H1 (cell line): Measurements from ENCODE around the gene KCNMA1. TPM values are rescaled to one million over a fixed set of nuclear protein-coding genes. Genes with fewer than 3 reads are reported as not detected.

Source experiments
- CTCF ChIA-PET: fragments of 300-600 bp; sonication (Branson Sonifier 250); formaldehyde crosslinking; loops from one replicate; lab custom pipeline; 2021; ENCODE audit not compliant: partially characterized antibody; lab: Charles Lee
- POLR2A ChIA-PET: fragments of 300-600 bp; sonication (Branson Sonifier 250); formaldehyde crosslinking; loops from one replicate; lab custom pipeline; 2021; ENCODE audit warnings: inconsistent platforms; ENCODE audit not compliant: partially characterized antibody; lab: Charles Lee
- DNase-seq, 2 experiments: peaks; one replicate each; pipeline versions ENCODE4 v3.0.0 to v3.0.0-alpha.2; 2010 to 2022; ENCODE audit warnings: low spot score in 2 of 2, low read depth in 1 of 2, mixed read lengths in 1 of 2
- FAIRE-seq: peaks from 2 replicates; lab custom pipeline; 2011; peaks lifted over from hg19 to GRCh38; lab: Jason Lieb, UNC
- H2AFZ ChIP-seq: 2 replicates; pipeline ENCODE4 v1.8.1; 2012; ENCODE audit warnings: low read length, inconsistent platforms
- H2AK5ac ChIP-seq: 2 replicates; pipeline ENCODE4 v1.6.1; 2013; ENCODE audit warnings: low read depth, low read length
- H2BK120ac ChIP-seq: replicated peaks from 2 replicates; pipeline ENCODE3; 2013; ENCODE audit warnings: low read depth, low read length, inconsistent platforms
- H2BK12ac ChIP-seq: 2 replicates; pipeline ENCODE4 v1.6.1; 2013; ENCODE audit warnings: low read depth, low read length
- H2BK15ac ChIP-seq: 2 replicates; pipeline ENCODE4 v1.6.1; 2013; ENCODE audit warnings: low read length
- H2BK20ac ChIP-seq: 2 replicates; pipeline ENCODE4 v1.6.1; 2013; ENCODE audit warnings: low read length
- H2BK5ac ChIP-seq: 2 replicates; pipeline ENCODE4 v1.6.1; 2013; ENCODE audit warnings: low read depth, low read length
- H3K14ac ChIP-seq: 2 replicates; pipeline ENCODE4 v1.6.1; 2013; ENCODE audit warnings: inconsistent platforms; ENCODE audit not compliant: insufficient read length
- H3K18ac ChIP-seq: 2 replicates; pipeline ENCODE4 v1.6.1; 2013; ENCODE audit warnings: low read length; ENCODE audit errors: extremely low read depth
- H3K23ac ChIP-seq: 2 replicates; pipeline ENCODE4 v1.6.1; 2013; ENCODE audit warnings: inconsistent platforms; ENCODE audit not compliant: insufficient read length
- H3K23me2 ChIP-seq: 2 replicates; pipeline ENCODE4 v1.6.1; 2013; ENCODE audit warnings: low read depth, low read length
- H3K27ac ChIP-seq: 2 replicates; pipeline ENCODE4 v1.6.1; 2011; ENCODE audit warnings: low read depth, low read length, inconsistent platforms
- H3K27me3 ChIP-seq, 4 experiments: replicated peaks in 1 of 4; 1 replicate in 1 of 4; 2 replicates in 3 of 4; pipeline versions ENCODE4 v1.6.1 to v1.8.1; 2011 to 2013; ENCODE audit warnings: low read length in 3 of 4, mild to moderate bottlenecking in 3 of 4, inconsistent platforms in 2 of 4, mixed read lengths in 2 of 4, moderate library complexity in 1 of 4; ENCODE audit not compliant: control insufficient read depth in 3 of 4, insufficient read depth in 3 of 4; ENCODE audit errors: extremely low read depth in 1 of 4
- H3K36me3 ChIP-seq, 4 experiments: 2 replicates each; pipeline versions ENCODE4 v1.6.1 to v1.8.1; 2011 to 2013; ENCODE audit warnings: mild to moderate bottlenecking in 4 of 4, low read length in 3 of 4, moderate library complexity in 2 of 4, control low read depth in 1 of 4, inconsistent platforms in 1 of 4; ENCODE audit not compliant: insufficient read depth in 4 of 4, control insufficient read depth in 2 of 4
- H3K4ac ChIP-seq: replicated peaks from 2 replicates; pipeline ENCODE3; 2013; ENCODE audit warnings: low read length, low read depth, mixed read lengths, inconsistent platforms; ENCODE audit not compliant: insufficient read length
- H3K4me1 ChIP-seq, 4 experiments: replicated peaks in 1 of 4; 1 replicate in 1 of 4; 2 replicates in 3 of 4; pipeline versions ENCODE4 v1.6.1 to v1.8.1; 2011 to 2013; ENCODE audit warnings: low read length in 3 of 4, inconsistent platforms in 2 of 4, mixed read lengths in 1 of 4; ENCODE audit not compliant: insufficient read depth in 4 of 4, control insufficient read depth in 3 of 4
- H3K4me2 ChIP-seq, 2 experiments: 2 replicates each; pipeline versions ENCODE4 v1.6.1 to v1.8.1; 2011 to 2013; ENCODE audit warnings: low read depth in 2 of 2, low read length in 2 of 2, control low read depth in 1 of 2, inconsistent platforms in 1 of 2, mild to moderate bottlenecking in 1 of 2; ENCODE audit not compliant: insufficient read depth in 1 of 2
- H3K4me3 ChIP-seq, 4 experiments: fragments of 200-600, 300-600 bp in 1 of 4; sonication (generic), shearing (Covaris generic), sonication (Bioruptor Twin) in 1 of 4; 2 replicates each; pipeline versions ENCODE4 v1.5.1 to v1.8.1; 2011 to 2016; ENCODE audit warnings: low read length in 4 of 4, low read depth in 3 of 4, control low read depth in 2 of 4, inconsistent platforms in 2 of 4, mild to moderate bottlenecking in 2 of 4, mixed read lengths in 1 of 4, moderate library complexity in 1 of 4; ENCODE audit not compliant: insufficient read depth in 2 of 4; ENCODE audit errors: extremely low read depth in 1 of 4
- H3K56ac ChIP-seq: replicated peaks from 2 replicates; pipeline ENCODE3; 2013; ENCODE audit warnings: low read depth, mild to moderate bottlenecking, mixed read lengths, low read length, inconsistent platforms; ENCODE audit not compliant: insufficient read length
- H3K79me1 ChIP-seq: 2 replicates; pipeline ENCODE4 v1.6.1; 2013; ENCODE audit warnings: low read depth, low read length, control low read depth
- H3K79me2 ChIP-seq, 2 experiments: 2 replicates each; pipeline versions ENCODE4 v1.6.1 to v1.8.1; 2012 to 2013; ENCODE audit warnings: low read length in 2 of 2, mild to moderate bottlenecking in 2 of 2, inconsistent platforms in 1 of 2; ENCODE audit not compliant: insufficient read depth in 2 of 2, control insufficient read depth in 1 of 2
- H3K9ac ChIP-seq, 4 experiments: replicated peaks in 1 of 4; 1 replicate in 1 of 4; 2 replicates in 3 of 4; pipeline versions ENCODE4 v1.6.1 to v1.8.1; 2011 to 2013; ENCODE audit warnings: low read depth in 3 of 4, low read length in 3 of 4, control low read depth in 2 of 4, mild to moderate bottlenecking in 2 of 4, moderate library complexity in 2 of 4, inconsistent platforms in 1 of 4; ENCODE audit errors: extremely low read depth in 1 of 4
- H3K9me3 ChIP-seq, 2 experiments: 2 replicates each; pipeline versions ENCODE4 v1.6.1 to v1.8.1; 2012 to 2013; ENCODE audit warnings: mild to moderate bottlenecking in 2 of 2, moderate library complexity in 2 of 2, control low read depth in 1 of 2, inconsistent platforms in 1 of 2, low read depth in 1 of 2, low read length in 1 of 2, mixed read lengths in 1 of 2; ENCODE audit not compliant: insufficient read depth in 2 of 2
- H4K20me1 ChIP-seq, 2 experiments: replicated peaks in 1 of 2; 2 replicates each; pipeline versions ENCODE3 to v1.8.1; 2011 to 2013; ENCODE audit warnings: inconsistent platforms in 2 of 2, low read length in 2 of 2, mild to moderate bottlenecking in 1 of 2; ENCODE audit not compliant: insufficient read depth in 2 of 2, control insufficient read depth in 1 of 2
- H4K5ac ChIP-seq: 2 replicates; pipeline ENCODE4 v1.6.1; 2013; ENCODE audit warnings: low read length, low read depth, mixed read lengths, inconsistent platforms; ENCODE audit not compliant: insufficient read length
- H4K8ac ChIP-seq: 2 replicates; pipeline ENCODE4 v1.8.0; 2013; ENCODE audit warnings: mild to moderate bottlenecking, moderate library complexity, low read length, inconsistent platforms; ENCODE audit not compliant: insufficient read depth; ENCODE audit errors: extremely low read depth
- H4K91ac ChIP-seq: replicated peaks from 2 replicates; pipeline ENCODE3; 2013; ENCODE audit warnings: low read length, mixed read lengths, inconsistent platforms; ENCODE audit not compliant: insufficient read length
- RBBP5 ChIP-seq: IDR thresholded peaks from 2 replicates; pipeline ENCODE4 v1.7.1; 2012; ENCODE audit warnings: low read depth, mild to moderate bottlenecking, inconsistent platforms, low read length, moderate library complexity, borderline replicate concordance
- RFX5 ChIP-seq: IDR thresholded peaks from 2 replicates; pipeline ENCODE4 v1.6.1; 2011; ENCODE audit warnings: low read depth, low read length, improper control_type of control experiment, borderline replicate concordance
- SIN3A ChIP-seq, 2 experiments: IDR thresholded peaks in 1 of 2; conservative IDR thresholded peaks in 1 of 2; 2 replicates each; pipeline ENCODE4 v1.6.1; 2011 to 2012; ENCODE audit warnings: low read length in 2 of 2, improper control_type of control experiment in 1 of 2, low read depth in 1 of 2, mild to moderate bottlenecking in 1 of 2
- TAF1 ChIP-seq: IDR thresholded peaks from 2 replicates; pipeline ENCODE4 v1.6.1; 2011; ENCODE audit warnings: mild to moderate bottlenecking, low read depth, low read length
- TCF12 ChIP-seq: IDR thresholded peaks from 2 replicates; pipeline ENCODE4 v1.6.1; 2011; ENCODE audit warnings: low read depth, mild to moderate bottlenecking, low read length
- WGBS, 2 experiments: shearing (Covaris generic) in 1 of 2; methylation state at CpG; one replicate each; pipeline versions ENCODE4 v1.1.6 to v1.1.7; 2013 to 2015; ENCODE audit warnings: low lambda C conversion rate in 2 of 2, mixed read lengths in 2 of 2, inconsistent platforms in 1 of 2, low coverage in 1 of 2, missing lambda C conversion rate in 1 of 2; ENCODE audit not compliant: insufficient replicate concordance in 2 of 2, insufficient coverage in 1 of 2, insufficient read length in 1 of 2; ENCODE audit errors: extremely low coverage in 1 of 2, missing lambda C conversion rate in 1 of 2; 5-methylcytosine and 5-hydroxymethylcytosine counted together
- polyA plus RNA-seq, 7 experiments: library from polyadenylated mRNA; depleted of rRNA in 3 of 7; stranded (reverse) in 5 of 7; unstranded in 2 of 7; fragments of >200 nt in 5 of 7; fragments of 200-250 nt in 2 of 7; gene quantifications; 1 replicate in 5 of 7; 2 replicates in 1 of 7; 4 replicates in 1 of 7; pipeline versions ENCODE4 v1.2.1 to v1.2.3, GENCODE V29; 2011 to 2013; ENCODE audit warnings: missing spikeins in 2 of 7, mixed read lengths in 2 of 7
- total RNA-seq: library from RNA; stranded (reverse); fragmentation: NEBNext Ultra II Directional; extraction: Animal tissue kit (Norgen Biotek cat#: 25700); gene quantifications from 2 replicates; pipeline ENCODE4 v1.2.1, GENCODE V29; 2021

KCNMA1 gene
- total and polyA plus RNA-seq, 2 of the 8 experiments (the other 6 are each of a cell fraction or from before 2014, with no cell fraction given), result 10.2 to 11.1 TPM

DNA sequence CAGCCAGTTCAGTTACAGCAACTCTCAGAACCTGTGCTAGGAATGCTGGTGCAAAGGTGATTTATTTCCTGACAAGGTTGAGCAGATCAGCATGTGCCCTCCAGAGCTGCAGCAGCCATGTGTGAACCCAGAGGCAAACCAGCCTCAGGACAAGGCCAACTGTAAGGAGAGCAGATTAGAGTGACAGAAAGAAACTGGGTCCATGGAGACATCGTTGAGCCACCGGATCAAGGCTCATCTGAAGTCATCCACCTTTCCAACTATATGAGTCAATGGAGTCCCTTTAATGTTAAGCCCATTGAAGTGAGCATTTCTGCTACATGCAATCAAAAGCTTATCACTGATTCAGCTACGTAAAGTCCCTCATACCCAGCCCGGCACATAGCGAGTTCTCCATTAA is 26.4 kb downstream of the KCNMA1 start:
- Histone ChIP-seq H3K23me2 (no peaks in the 10 kb centered on the region), H3K9me3 (no peaks in the 10 kb centered on the region), H3K79me1 (no peaks in the 10 kb centered on the region), H3K4ac (no peak overlapping the region), H2AFZ (no peak overlapping the region), H3K18ac (no peak overlapping the region), H3K27me3 (no peaks in the 10 kb centered on the region), H3K56ac (no peak overlapping the region), H4K5ac (no peak overlapping the region), H3K4me3 (no peak overlapping the region), H2BK5ac (no peak overlapping the region), H3K9ac (no peak overlapping the region), H4K8ac (no peak overlapping the region), H3K4me2 (no peak overlapping the region), H2AK5ac (no peak overlapping the region), H3K14ac (no peak overlapping the region), H4K20me1 (no peaks in the 10 kb centered on the region), H3K27ac (no peak overlapping the region), H3K79me2 (no peaks in the 10 kb centered on the region), H4K91ac (no peak overlapping the region), H3K36me3 (no peaks in the 10 kb centered on the region), H3K23ac (no peak overlapping the region), H2BK15ac (no peak overlapping the region), H2BK120ac (no peak overlapping the region), H2BK20ac (no peak overlapping the region), H2BK12ac (no peak overlapping the region), H3K4me1 (no peaks in the 10 kb centered on the region)
- no peak for DNase-seq
- ChIA-PET POLR2A (no interaction called here), CTCF (interaction anchor here (0.9 to 1.2 kb wide), 2 partner anchors 27 to 153 kb away, joined by 3 read pairs; no protein-coding TSS in a partner anchor)
- FAIRE-seq, result no peak
- 93% methylated on average over 5 of the region's 5 CpGs; no CpG with 5 or more reads in 1 of the 2 experiments for WGBS, 2 experiments
- TF ChIP-seq SIN3A (conservative IDR thresholded peaks at IDR 0.05 in 1 of 2, IDR thresholded peaks at IDR 0.05 in 1 of 2; ENCODE audit: low read depth in 1 of 2, low read length in 2 of 2), result no peak
- no peak for TF ChIP-seq RBBP5
- no peak for TF ChIP-seq TCF12
- TF ChIP-seq RFX5, result no peak
- no peak for TF ChIP-seq TAF1
